Kidney capillary endothelial cell (primary cell): ENCODE results near the gene TNIP1.
A peak's percentile ranks its signal among the peaks of the same experiment; 100 is the strongest.

Source experiments
- DNase-seq: peaks from one replicate; pipeline ENCODE4 v3.0.0-alpha.2; 2018; ENCODE audit warnings: low spot score

Gene TNIP1

DNA sequence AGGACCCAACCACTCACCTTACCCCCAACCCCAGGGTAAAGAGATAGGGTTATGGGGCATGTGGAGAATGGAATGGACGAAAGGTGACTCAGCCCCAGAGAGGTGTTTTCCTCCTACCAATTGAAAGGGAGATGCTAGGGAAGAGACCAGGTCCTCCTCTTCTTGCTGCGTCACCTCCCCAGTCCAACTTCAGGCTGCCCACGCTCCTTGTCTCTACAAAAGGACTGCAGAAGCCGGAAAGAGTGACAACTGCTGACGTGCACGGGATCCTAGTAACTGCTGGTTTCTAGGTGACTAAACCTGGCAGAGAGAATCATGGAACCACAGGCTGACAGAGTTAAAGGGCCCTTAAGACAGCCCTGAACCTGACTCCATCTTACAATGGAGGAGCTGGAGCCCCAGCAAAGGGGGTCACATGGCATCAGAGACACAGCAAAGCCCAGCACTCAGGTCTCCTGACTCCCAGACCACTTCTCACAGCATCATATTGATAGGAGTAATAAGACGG is 58.3 kb downstream of the TNIP1 start:
- DNase-seq: no peak

DNA sequence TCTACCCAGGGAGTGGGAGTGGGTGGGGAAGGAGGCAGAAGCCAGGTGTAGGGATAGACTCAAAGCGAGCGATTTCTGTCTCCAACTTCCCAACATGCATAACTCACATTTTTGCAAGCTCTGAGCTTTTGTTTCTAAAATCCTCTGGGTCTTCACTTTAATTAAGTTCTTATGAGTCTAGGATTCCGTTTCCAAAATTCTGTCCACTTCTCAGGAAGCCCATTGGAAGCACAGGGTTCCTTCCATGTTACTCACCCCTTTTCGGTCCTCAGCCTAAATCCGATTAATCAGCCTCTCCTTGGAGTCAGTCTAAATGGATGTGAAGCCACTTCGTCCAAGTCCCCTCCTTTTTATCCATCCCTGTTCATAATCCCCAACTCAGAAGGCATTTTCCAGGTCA is 59.1 kb downstream of the TNIP1 start:
- no peak for DNase-seq

DNA sequence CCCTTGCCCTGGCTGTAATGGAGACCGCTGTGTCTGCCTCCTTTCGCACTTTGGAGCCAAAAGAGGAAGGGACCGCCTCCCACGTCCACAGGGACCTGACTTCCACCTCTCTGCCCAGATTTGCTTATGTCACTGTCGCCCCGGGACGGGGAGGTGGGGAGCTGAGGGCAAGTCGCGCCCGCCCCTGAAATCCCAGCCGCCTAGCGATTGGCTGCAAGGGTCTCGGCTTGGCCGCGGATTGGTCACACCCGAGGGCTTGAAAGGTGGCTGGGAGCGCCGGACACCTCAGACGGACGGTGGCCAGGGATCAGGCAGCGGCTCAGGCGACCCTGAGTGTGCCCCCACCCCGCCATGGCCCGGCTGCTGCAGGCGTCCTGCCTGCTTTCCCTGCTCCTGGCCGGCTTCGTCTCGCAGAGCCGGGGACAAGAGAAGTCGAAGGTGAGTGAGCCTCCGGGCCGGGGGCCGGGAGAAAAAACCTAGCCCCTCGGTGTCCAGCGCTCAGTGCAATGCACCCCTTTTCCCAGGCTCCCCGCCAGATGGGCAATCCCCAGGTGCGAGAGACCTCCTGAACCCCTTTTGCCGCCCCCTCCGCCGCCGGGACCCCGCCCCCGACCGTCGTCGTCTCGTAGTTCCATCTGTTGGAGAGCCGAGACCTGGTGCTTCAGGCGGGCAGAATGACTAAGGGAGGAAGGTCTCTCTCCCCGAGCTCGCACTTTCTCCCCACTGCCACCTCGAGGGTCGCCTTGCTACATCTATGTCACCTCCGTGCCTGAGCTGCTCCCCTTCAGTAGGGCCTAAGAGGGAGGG is 60.3 kb downstream of the TNIP1 start, which contains the start of gene GPX3:
TSS of gene GPX3 (plus strand) at position 288 of the 807 bp plus-strand sequence. CDS start at position 352, 64 bp downstream.
- DNase-seq: no peak

DNA sequence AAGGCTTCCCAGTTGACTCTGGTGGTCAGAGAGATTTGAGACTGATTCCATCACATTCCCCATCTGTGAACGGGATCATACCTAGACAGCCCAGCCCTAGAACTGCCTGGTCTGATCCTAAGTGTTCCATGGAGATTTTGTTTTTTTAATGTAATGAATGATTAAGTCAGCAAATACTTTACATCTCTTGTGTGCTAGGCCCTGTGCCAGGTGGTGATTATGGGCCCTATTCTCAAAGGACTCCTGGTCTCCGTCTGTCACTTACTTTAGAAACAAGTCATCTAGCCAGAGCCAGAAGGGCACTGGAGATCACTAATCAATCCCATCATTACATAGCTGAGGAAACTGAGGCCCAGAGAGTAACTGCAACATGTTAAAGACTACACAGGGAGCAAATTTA is 61.5 kb downstream of the TNIP1 start:
- no peak for DNase-seq

DNA sequence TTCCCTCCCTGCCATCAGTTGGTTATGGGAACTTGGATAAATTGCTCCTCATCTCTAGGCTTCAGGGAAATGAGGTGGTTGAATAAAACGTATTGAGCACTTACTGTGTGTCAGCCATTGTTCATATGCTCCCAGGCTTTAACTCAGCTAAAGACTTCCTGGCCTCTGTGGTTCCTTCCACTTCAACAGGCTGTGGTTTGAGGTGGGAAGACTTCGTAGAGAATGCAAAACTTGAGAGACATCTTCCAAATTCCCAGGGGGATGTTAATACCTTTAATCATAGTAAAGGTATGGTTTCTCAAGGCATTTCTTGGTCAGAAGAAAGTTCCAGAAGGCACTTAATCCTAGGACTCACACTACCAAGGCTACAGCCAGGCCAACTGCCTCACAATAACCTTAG is 62.0 kb downstream of the TNIP1 start:
- no peak for DNase-seq

DNA sequence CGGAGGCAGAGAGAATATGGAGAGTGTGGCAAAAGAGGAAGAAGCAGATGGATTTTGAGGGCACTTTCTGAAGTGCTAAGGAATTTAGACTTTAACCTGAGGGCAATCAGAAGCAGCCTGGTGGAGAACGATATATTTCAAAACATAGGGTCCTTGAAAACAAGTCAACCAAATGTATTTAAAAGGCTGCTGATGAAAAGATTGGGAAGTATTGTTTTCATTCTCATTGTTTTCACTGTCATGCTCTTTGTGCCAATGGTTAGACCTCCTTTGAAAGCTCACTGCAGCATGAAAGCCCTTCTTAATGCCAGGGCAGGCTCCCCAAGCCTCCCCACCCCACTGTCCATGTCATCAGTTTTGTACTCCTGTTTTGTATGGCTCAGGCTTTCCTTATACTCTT is 62.9 kb downstream of the TNIP1 start:
- no peak for DNase-seq

DNA sequence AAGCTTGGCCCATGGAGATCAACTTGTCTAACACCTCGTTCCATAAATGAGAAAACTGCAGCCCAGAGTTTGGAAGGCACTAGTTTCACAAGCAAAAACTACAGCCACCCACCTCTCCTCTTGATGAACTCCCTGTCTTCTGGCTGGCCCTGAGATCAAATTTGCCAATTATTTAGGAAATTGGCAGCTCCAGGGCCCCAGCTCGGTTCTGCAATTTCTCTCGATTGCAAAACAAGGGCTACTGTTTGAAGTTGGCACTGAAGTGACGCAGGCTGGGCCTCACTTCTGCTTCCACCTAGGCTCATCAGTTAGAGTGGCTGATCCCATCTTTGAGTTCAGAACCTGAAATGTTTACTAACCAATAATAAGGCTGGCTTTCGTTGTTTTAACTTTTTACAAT is 64.1 kb downstream of the TNIP1 start:
- DNase-seq: no peak

DNA sequence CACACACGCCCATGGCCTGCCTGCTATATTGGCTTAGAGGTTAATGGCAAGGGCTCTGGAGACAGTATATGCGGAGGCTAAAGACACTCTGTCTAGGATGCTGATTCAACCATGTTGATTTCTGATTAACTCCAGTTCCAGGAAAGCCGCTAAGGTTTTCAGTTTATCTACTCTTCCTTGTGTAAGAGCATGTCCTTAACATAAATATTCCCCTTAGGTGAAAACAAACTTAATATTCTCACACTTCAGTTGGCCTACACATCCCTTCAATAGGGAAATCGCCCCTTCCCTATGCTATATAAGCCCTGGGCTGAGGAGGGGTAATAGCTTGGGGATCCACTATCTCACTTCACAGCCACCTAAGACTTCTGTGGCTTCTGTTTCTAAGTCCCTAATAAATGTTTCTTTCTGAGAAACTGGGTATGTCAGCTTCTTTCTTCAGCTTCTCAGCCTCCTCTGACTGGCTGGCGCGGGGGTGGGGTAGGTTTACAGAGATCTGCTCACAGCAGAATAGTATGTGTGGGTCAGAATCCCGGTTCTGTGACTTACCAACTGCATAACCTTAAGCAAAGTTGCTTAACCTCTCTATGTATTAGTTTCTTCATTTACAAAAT is 64.8 kb downstream of the TNIP1 start:
- no peak for DNase-seq

DNA sequence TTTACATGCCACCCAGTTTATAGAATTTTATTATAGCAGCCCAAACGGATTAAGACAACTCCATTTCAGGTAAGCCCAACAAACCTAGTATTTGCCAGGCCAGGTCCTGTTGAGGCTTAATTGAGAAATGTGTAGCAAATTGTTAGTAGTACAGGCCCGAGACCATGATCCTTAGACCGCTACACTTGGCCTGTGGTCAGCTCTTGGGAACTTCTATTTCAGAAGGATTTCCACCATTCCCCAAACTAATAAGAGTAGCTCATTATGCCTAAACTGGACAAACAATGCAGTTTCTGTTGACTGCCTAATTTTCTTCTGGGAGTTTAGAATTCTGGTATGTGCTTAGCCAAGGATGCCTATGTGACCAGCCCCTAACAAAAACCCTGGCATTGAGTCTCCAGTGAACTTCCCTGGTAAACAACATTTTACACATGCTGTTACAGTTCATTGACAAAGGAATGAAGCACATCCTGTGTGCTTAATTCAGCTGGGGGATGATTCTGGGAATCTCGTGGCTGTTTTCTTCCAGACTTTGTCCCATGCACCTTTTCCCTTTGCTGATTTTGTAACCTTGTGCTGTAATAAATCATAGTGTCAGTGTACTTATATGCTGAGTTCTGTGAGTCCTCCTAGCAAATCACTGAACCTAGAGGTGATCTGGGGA is 66.0 kb downstream of the TNIP1 start:
- no peak for DNase-seq

DNA sequence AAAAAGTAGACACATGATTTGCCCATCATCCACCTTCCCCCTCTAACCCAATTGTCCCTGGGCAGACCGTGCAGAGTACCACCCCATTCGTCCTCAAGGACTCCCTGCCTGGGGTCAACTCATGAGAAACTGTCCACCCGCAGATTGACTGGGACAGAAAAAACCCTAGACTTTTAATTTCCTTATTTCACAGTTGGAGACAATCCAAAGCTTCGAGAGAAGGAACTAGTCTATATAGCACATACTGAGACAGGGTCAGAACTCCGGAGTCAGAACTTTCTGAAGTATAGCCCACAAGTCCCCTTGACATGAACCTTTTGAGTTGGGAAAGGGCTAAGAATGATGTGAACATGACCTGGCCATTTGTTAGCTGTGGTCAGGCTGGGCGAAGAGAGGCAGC is 68.0 kb downstream of the TNIP1 start:
- DNase-seq: no peak

DNA sequence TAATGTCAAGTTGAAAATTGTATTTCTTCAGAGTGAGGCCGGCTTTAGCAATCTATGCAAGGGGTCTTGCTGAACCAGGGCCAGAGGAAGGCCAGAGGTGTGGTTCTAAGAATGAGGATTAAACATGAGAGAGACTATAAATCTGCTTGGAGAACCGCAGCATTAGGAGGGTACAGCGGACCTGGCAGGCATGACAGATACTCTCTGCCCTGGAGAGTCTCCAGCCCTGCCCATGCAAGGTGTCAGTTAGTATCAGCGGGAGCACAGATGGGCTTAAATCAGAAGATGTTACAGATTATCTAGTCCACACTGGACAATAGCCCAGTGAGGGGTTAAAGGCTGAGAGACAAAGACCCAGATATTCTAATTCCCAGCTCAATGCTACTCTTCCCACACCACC is 71.9 kb downstream of the TNIP1 start:
- no peak for DNase-seq

DNA sequence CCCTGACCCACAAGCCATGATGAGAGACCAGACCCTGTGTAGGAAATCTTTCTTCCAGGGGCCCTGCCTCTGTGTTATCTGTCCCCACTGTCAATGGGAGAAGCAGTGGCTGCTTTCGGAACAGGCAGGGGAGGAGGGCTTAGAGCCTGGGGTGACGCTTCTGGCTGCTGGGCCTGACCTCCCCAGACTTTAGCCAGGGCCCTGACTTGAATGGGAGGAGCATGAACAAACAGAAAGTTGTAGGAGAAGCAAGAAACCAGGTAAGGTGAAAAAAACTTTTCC is 72.7 kb downstream of the TNIP1 start:
- no peak for DNase-seq

DNA sequence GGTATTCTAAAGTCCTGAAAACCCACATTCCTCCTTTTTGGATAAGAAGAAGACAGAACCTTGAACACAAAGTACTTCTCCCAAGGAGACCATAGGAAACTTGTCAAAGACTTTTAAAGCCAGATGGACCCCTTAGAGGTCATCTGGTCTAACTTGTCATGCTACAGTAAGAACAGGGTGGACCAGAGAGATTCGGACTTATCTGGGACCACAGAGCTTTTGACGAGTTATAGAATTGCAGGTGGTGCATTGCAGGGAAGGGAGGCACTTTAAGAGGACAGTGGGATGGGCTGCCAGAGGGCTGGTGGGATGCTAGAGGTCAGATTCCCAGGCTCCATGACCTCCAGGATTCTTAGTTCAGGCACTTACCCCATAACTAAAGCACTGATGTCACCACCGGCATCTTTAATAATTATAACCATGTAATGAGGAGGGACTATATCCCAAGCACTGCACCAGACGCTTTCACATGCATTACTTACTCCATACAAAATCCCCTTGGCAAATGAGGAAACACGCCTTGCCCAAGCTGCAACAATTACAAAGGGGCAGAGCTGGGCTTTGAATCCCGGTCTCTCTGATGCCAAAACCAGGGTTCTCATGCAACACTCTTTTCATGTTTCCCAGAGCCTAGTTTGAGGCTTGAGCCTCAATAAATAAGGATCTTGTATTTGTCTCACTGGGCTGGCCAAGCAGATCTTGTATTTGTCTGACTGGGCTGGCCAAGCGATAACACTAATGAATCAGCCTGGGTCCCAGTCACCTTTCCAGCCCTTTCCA is 73.2 kb downstream of the TNIP1 start:
- DNase-seq: no peak

DNA sequence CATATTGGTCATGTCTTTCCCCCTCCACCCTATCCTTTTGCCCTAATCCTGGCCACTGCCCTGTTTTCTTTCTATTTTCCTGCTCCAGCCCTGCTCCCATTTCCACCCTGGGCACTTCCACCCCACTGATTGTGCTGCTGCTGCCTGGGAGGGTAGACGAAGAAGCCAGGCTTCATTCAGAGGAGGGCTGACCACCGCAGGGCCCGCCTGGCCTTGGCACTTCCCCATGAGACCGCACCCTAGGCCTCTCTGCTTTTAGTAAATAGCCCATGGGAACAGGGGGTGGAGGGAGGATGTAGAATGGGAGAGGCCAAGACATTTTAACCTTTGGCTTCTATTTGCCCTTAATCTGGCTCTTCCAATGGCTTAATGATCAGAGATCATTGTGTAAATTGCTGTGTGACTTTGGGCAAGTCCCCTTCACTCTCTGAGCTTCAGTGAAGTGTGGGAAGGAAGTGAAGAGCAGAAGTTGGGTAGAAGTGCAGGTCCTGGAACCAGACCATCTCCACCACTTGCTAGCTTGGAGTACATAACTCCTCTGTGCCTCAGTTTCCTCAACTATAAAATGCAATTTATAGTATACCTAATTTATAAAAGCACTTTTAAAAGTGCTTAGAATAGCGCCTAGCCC is 74.0 kb downstream of the TNIP1 start:
- no peak for DNase-seq

DNA sequence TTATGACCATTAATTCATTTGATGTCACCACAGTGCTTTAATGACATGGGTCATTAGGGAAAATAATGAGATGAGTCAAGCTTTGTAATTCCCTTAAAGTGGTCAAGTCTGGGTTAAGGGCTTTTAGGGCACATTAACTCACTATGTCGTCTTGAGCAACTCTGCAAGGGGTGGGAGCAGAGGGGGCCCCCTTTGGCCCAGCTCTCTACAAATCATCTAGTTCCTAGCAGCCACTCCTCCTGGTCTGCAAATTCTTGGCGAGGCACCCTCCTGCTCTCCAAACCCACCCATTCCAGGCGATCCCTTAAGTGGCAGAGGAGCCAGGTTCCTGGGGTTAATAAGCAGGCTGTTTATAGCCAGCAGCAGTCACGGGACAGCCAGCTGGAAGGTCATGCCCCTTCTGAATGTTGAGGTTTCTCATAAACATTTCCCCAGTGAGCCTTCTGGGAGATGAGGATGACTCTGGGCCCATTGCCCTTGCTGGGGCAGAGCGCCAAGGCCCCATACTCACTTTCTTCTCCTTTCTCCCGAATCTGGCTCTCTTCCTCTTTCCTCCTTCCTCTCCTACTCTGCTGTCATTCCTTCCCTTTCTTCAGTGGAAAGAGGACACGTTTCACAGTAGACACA is 74.8 kb downstream of the TNIP1 start:
- DNase-seq: no peak

DNA sequence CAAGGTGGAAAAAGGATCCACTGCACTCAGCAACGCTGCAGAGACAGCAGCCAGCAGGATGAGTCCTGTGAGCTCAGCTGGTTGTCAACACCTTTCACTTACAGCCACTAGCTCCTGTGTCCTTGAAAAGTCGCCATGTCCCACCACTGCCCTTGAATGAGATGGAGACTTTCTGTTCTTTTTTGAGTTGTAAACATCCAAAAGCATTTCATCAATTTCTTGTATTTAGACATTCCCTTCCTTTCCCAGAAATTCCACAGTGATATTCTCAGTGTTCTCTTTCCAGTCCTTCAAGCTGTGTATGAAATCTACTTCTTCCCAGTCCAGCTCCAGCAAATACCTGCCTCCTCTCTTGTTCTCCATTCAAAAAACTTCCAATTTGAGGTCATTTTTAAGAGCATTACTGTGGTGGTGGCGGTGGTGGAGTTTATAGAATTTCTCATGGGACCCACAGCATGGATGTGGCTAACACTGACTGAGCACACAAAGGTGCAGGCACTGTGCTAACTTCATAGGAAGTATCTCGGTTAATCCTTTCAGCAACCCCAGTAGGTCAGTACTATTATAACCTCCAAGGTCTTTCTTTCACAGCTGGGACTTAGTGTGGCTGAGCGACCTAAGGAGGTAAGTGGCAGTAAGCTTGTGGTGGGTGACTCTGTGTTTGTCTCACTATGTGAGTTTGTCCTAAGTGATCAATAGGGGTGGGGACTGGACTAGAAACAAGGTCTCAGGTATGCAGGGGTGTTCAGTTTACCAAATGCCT is 75.5 kb downstream of the TNIP1 start:
- DNase-seq: no peak

DNA sequence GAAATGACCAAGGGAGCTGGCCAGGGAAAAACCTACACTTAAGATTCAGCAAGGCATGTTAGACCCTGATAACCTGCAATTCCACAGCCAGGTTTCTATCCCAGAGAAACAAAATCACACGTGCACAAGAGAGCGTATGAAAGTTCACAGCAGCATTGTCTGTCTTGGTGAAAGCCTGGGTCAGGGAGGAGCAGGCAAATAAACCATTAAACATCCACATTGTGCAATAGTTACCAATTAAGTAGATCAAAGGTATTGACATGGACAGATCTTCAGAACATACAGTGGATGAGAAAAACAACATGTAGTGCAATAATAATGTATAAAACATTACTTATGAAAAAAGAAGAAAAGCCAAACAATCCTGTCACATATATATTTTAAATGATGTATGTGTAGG is 76.3 kb downstream of the TNIP1 start:
- no peak for DNase-seq

DNA sequence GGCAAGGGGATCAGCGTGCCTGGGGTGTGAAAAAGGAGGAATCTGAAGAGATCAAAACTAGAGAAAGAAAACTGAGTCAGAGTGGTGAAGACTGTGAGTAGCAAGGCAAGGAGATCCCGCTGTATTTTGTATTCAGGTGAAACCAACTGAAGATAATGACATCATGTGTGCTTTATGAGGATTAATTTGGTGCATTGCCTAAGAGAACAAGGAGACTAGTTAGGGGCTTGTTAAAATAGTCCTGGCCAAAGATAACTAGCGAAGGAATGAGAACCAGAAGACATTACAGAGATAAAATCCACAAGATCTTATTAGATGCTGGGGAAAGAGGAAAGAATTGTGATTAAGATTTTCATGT is 77.4 kb downstream of the TNIP1 start:
- DNase-seq: no peak

DNA sequence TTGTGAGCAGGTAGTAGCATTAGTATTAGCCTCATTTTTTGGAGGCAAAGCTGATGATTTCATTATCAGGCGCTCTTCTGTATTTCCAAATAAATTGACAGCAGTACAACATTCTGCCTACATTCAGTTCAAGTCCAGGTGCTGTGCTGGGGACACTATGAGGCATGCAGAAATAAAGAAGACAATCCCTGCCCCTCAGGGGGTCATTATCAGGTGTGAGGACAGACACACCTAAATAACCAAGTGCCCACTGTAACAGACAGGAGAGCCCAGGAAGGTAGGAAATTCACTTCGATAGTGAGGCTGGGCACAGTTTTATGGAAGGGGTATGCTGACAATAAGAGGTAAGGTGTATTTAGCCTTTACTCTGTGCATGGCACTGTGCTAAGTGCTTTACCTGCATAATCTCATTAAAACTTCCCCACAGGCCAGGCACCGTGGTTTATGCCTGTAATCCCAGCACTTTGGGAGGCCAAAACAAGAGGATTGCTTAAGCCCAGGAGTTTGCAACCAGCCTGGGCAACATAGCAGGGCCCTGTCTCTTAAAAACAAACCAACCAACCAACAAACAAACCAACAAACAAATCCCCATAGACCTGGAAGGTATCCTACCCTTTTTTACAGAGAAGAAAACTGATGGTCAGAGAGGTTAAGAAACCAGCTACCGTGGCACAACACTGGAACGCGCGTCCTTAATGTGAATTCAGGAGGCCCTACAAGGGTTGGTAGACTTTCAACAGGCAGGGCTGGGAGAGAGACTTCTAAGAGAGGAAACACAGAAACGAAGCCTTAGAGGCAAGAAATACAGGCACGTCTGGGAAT is 77.9 kb downstream of the TNIP1 start:
- DNase-seq: no peak

DNA sequence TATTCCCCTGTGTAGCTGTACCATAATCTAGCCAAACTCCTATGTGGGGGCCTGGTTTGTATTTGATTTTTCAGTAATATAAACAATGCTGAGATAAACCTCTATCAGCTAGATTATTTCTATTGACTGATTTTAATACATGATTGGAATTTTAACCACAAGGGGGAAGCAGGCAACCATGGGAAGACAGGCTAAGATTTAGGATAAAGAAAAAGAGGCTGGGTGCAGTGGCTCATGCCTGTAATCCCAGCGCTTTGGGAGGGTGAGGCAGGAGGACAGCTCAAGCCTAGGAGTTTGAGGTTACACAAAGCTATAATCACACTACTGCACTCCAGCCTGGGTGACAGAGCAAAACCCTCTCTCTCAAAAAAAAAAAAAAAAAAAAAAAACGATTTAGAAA is 78.6 kb downstream of the TNIP1 start:
- peak; percentile 36 for DNase-seq
